ENCODE results near the gene YWHAB. TPM values are rescaled to one million over a fixed set of nuclear protein-coding genes. Genes with fewer than 3 reads are reported as not detected.

Gene YWHAB
- total and polyA plus RNA-seq, 7 experiments from 2014 or later, result 135 to 552 (median 211) TPM

DNA sequence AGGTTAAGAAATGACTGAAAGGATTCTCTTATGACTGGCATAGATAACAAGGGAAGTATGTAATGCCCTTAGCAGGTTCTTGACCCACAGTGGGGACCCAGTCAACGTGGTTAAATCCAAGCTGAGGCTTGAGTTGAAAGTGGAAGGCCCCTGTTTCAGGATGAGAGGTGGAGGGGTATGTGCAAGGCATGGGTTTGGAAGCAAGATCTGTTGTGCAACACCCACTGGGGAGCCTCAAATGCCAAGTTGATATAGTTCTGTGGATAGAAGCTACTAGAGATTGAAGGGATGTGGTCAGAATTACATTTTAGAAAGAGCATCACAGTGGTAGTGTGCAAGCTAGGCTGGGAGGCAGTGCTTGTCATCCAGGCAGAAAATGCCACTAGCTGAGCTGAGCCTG is 29.4 kb downstream of the YWHAB start:
- no peak for DNase-seq
- ChIA-PET CTCF (no interaction called here), POLR2A (interaction anchor here (0.7 kb wide), 1 partner anchor 71 kb away, joined by 3 read pairs; no protein-coding TSS in a partner anchor)
- no peak for ATAC-seq
- peaks cover 0 to 10% of the 10 kb centered on the region in 2 donors for H3K4me1 ChIP-seq (ENCODE audit: control insufficient read depth in 2 of 2, insufficient read depth in 2 of 2, low read length in 2 of 2)
- H3K4me1 Mint-ChIP-seq, result peaks cover 9 to 37% (median 28%) of the 10 kb centered on the region in 7 donors
- H3K9me3 ChIP-seq (ENCODE audit: control insufficient read depth in 2 of 3, low read length in 3 of 3), result no peaks in the 10 kb centered on the region
- intact Hi-C loops (cut with micrococcal nuclease), result loop anchor here (5.0 kb wide), 2 partner anchors 97 to 182 kb away; no protein-coding TSS in a partner anchor
- H3K27ac Mint-ChIP-seq, result peak overlapping the region in 6 of 9 donors; percentile 25 to 81 (median 66)
- no peaks in the 10 kb centered on the region for H3K27me3 ChIP-seq (ENCODE audit: control insufficient read depth in 2 of 2, insufficient read depth in 2 of 2, low read length in 2 of 2)
- peaks cover 0 to 26% (median 6%) of the 10 kb centered on the region in 5 donors for H3K36me3 Mint-ChIP-seq
- no peak overlapping the region for H3K27ac ChIP-seq (ENCODE audit: low read depth, low read length)
- peak overlapping the region in 1 of 10 donors; percentile 21 for H3K4me3 Mint-ChIP-seq
- no peaks in the 10 kb centered on the region for H3K9me3 Mint-ChIP-seq
- H3K36me3 ChIP-seq (ENCODE audit: control insufficient read depth in 2 of 3, insufficient read depth in 3 of 3, low read length in 3 of 3), result peaks cover 0 to 10% (median 0%) of the 10 kb centered on the region in 3 experiments
- H3K27me3 Mint-ChIP-seq, result no peaks in the 10 kb centered on the region
- H3K4me3 ChIP-seq (ENCODE audit: low read length), result no peak overlapping the region

DNA sequence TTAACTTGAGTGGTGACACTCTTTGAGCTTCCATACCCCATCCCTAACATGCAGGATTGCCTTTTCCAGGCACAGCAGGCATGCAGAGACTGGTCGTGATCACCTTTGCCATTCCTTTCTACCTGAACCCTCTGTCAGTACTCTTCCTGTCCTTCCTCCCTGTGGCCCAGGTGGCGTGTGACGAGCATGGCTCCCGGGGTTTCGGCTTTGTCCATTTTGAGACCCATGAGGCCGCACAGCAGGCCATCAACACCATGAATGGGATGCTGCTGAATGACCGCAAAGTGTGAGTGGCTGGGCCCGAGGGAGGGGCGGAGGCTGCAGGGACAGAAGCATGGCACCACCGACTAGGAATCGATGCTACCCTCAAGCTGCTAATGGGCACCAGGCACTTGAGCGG is 31.1 kb downstream of the YWHAB start:
- Mint-ChIP-seq H3K9me3 (no peaks in the 10 kb centered on the region), H3K27ac (peak overlapping the region in 1 of 9 donors; percentile 54), H3K4me3 (no peak overlapping the region), H3K27me3 (no peaks in the 10 kb centered on the region), H3K36me3 (peaks cover 0 to 30% (median 6%) of the 10 kb centered on the region in 5 donors), H3K4me1 (peaks cover 5 to 31% (median 19%) of the 10 kb centered on the region in 7 donors)
- intact Hi-C loops (cut with micrococcal nuclease), result no loop called here
- CTCF ChIA-PET, result no interaction called here
- no peak for DNase-seq
- no peak overlapping the region for H3K27ac ChIP-seq (ENCODE audit: low read depth, low read length)
- ATAC-seq, result no peak
- peaks cover 0 to 10% (median 0%) of the 10 kb centered on the region in 3 experiments for H3K36me3 ChIP-seq (ENCODE audit: control insufficient read depth in 2 of 3, insufficient read depth in 3 of 3, low read length in 3 of 3)
- POLR2A ChIA-PET, result interaction anchor here (0.6 kb wide), 1 partner anchor 42 kb away, joined by 3 read pairs; no protein-coding TSS in a partner anchor
- no peaks in the 10 kb centered on the region for H3K9me3 ChIP-seq (ENCODE audit: control insufficient read depth in 2 of 3, low read length in 3 of 3)
- no peaks in the 10 kb centered on the region for H3K27me3 ChIP-seq (ENCODE audit: control insufficient read depth in 2 of 2, insufficient read depth in 2 of 2, low read length in 2 of 2)
- H3K4me1 ChIP-seq (ENCODE audit: control insufficient read depth in 2 of 2, insufficient read depth in 2 of 2, low read length in 2 of 2), result peaks cover 0 to 7% of the 10 kb centered on the region in 2 donors
- no peak overlapping the region for H3K4me3 ChIP-seq (ENCODE audit: low read length)

- DNase-seq, result no peak
- Histone ChIP-seq H3K36me3 (ENCODE audit: control insufficient read depth in 2 of 3, insufficient read depth in 3 of 3, low read length in 3 of 3) (peaks cover 0 to 10% (median 0%) of the 10 kb centered on the region in 3 experiments), H3K4me3 (ENCODE audit: low read length) (no peak overlapping the region), H3K4me1 (ENCODE audit: control insufficient read depth in 2 of 2, insufficient read depth in 2 of 2, low read length in 2 of 2) (peaks cover 0 to 7% of the 10 kb centered on the region in 2 donors), H3K9me3 (ENCODE audit: control insufficient read depth in 2 of 3, low read length in 3 of 3) (no peaks in the 10 kb centered on the region), H3K27me3 (ENCODE audit: control insufficient read depth in 2 of 2, insufficient read depth in 2 of 2, low read length in 2 of 2) (no peaks in the 10 kb centered on the region), H3K27ac (ENCODE audit: low read depth, low read length) (no peak overlapping the region)
- Mint-ChIP-seq H3K27me3 (no peaks in the 10 kb centered on the region), H3K9me3 (no peaks in the 10 kb centered on the region), H3K4me3 (no peak overlapping the region), H3K27ac (no peak overlapping the region), H3K36me3 (peaks cover 0 to 31% (median 6%) of the 10 kb centered on the region in 5 donors), H3K4me1 (peaks cover 5 to 26% (median 15%) of the 10 kb centered on the region in 7 donors)
- CTCF ChIA-PET, result no interaction called here
- POLR2A ChIA-PET, result interaction anchor here (0.5 to 0.6 kb wide), 2 partner anchors 41 to 96 kb away, joined by 3 read pairs; no protein-coding TSS in a partner anchor
- no peak for ATAC-seq
- intact Hi-C loops (cut with micrococcal nuclease), result no loop called here
These were observed 31.9 kb downstream of the YWHAB start for GRCh38 chr20:44917399-44917798.

- Histone ChIP-seq H3K27me3 (ENCODE audit: control insufficient read depth in 2 of 2, insufficient read depth in 2 of 2, low read length in 2 of 2) (no peaks in the 10 kb centered on the region), H3K9me3 (ENCODE audit: control insufficient read depth in 2 of 3, low read length in 3 of 3) (no peaks in the 10 kb centered on the region), H3K27ac (ENCODE audit: low read depth, low read length) (no peak overlapping the region), H3K4me3 (ENCODE audit: low read length) (no peak overlapping the region), H3K4me1 (ENCODE audit: control insufficient read depth in 2 of 2, insufficient read depth in 2 of 2, low read length in 2 of 2) (peaks cover 0 to 7% of the 10 kb centered on the region in 2 donors), H3K36me3 (ENCODE audit: control insufficient read depth in 2 of 3, insufficient read depth in 3 of 3, low read length in 3 of 3) (peaks cover 0 to 15% (median 3%) of the 10 kb centered on the region in 3 experiments)
- no peak for DNase-seq
- intact Hi-C loops (cut with micrococcal nuclease), result no loop called here
- Mint-ChIP-seq H3K9me3 (no peaks in the 10 kb centered on the region), H3K27me3 (no peaks in the 10 kb centered on the region), H3K36me3 (peaks cover 0 to 36% (median 14%) of the 10 kb centered on the region in 5 donors), H3K4me3 (no peak overlapping the region), H3K27ac (no peak overlapping the region), H3K4me1 (peaks cover 3 to 21% (median 12%) of the 10 kb centered on the region in 7 donors)
- ATAC-seq, result no peak
- POLR2A ChIA-PET, result interaction anchor here (0.9 kb wide), 1 partner anchor 7 kb away, joined by 3 read pairs; no protein-coding TSS in a partner anchor
- CTCF ChIA-PET, result no interaction called here
These were observed 32.8 kb downstream of the YWHAB start for GRCh38 chr20:44918342-44918741.

- POLR2A ChIA-PET, result interaction anchor here (0.6 to 0.9 kb wide), 2 partner anchors 8 to 25 kb away, joined by 3 to 5 read pairs; no protein-coding TSS in a partner anchor
- ATAC-seq (no peak), DNase-seq (no peak)
- no peaks in the 10 kb centered on the region for H3K9me3 Mint-ChIP-seq
- no peaks in the 10 kb centered on the region for H3K9me3 ChIP-seq (ENCODE audit: control insufficient read depth in 2 of 3, low read length in 3 of 3)
- H3K4me3 Mint-ChIP-seq, result no peak overlapping the region
- H3K27me3 ChIP-seq (ENCODE audit: control insufficient read depth in 2 of 2, insufficient read depth in 2 of 2, low read length in 2 of 2), result no peaks in the 10 kb centered on the region
- H3K27ac ChIP-seq (ENCODE audit: low read depth, low read length), result no peak overlapping the region
- H3K4me1 Mint-ChIP-seq, result peaks cover 3 to 17% (median 12%) of the 10 kb centered on the region in 7 donors
- peaks cover 0 to 33% (median 10%) of the 10 kb centered on the region in 5 donors for H3K36me3 Mint-ChIP-seq
- no peaks in the 10 kb centered on the region for H3K27me3 Mint-ChIP-seq
- H3K27ac Mint-ChIP-seq, result peak overlapping the region in 1 of 9 donors; percentile 31
- H3K4me1 ChIP-seq (ENCODE audit: control insufficient read depth in 2 of 2, insufficient read depth in 2 of 2, low read length in 2 of 2), result peaks cover 0 to 7% of the 10 kb centered on the region in 2 donors
- CTCF ChIA-PET, result no interaction called here
- peaks cover 0 to 18% (median 3%) of the 10 kb centered on the region in 3 experiments for H3K36me3 ChIP-seq (ENCODE audit: control insufficient read depth in 2 of 3, insufficient read depth in 3 of 3, low read length in 3 of 3)
- intact Hi-C loops (cut with micrococcal nuclease), result no loop called here
- H3K4me3 ChIP-seq (ENCODE audit: low read length), result no peak overlapping the region
These were observed 33.3 kb downstream of the YWHAB start for GRCh38 chr20:44918761-44919160.

- intact Hi-C loops (cut with micrococcal nuclease), result no loop called here
- H3K36me3 ChIP-seq (ENCODE audit: control insufficient read depth in 2 of 3, insufficient read depth in 3 of 3, low read length in 3 of 3), result peaks cover 0 to 32% (median 3%) of the 10 kb centered on the region in 3 experiments
- Mint-ChIP-seq H3K4me3 (no peak overlapping the region), H3K27ac (no peak overlapping the region), H3K36me3 (peaks cover 4 to 41% (median 6%) of the 10 kb centered on the region in 5 donors), H3K4me1 (no peaks in the 10 kb centered on the region), H3K27me3 (no peaks in the 10 kb centered on the region), H3K9me3 (no peaks in the 10 kb centered on the region)
- CTCF ChIA-PET, result no interaction called here
- no peak overlapping the region for H3K4me3 ChIP-seq (ENCODE audit: low read length)
- H3K27ac ChIP-seq (ENCODE audit: low read depth, low read length), result no peak overlapping the region
- POLR2A ChIA-PET, result no interaction called here
- no peak for DNase-seq
- no peaks in the 10 kb centered on the region for H3K4me1 ChIP-seq (ENCODE audit: control insufficient read depth in 2 of 2, insufficient read depth in 2 of 2, low read length in 2 of 2)
- no peaks in the 10 kb centered on the region for H3K27me3 ChIP-seq (ENCODE audit: control insufficient read depth in 2 of 2, insufficient read depth in 2 of 2, low read length in 2 of 2)
- H3K9me3 ChIP-seq (ENCODE audit: control insufficient read depth in 2 of 3, low read length in 3 of 3), result no peaks in the 10 kb centered on the region
- ATAC-seq, result no peak
These were observed 35.9 kb downstream of the YWHAB start for GRCh38 chr20:44921447-44921846.

- Histone ChIP-seq H3K9me3 (ENCODE audit: control insufficient read depth in 2 of 3, low read length in 3 of 3) (no peaks in the 10 kb centered on the region), H3K4me3 (ENCODE audit: low read length) (no peak overlapping the region), H3K27ac (ENCODE audit: low read depth, low read length) (no peak overlapping the region), H3K27me3 (ENCODE audit: control insufficient read depth in 2 of 2, insufficient read depth in 2 of 2, low read length in 2 of 2) (no peaks in the 10 kb centered on the region), H3K36me3 (ENCODE audit: control insufficient read depth in 2 of 3, insufficient read depth in 3 of 3, low read length in 3 of 3) (peaks cover 0 to 23% (median 3%) of the 10 kb centered on the region in 3 experiments), H3K4me1 (ENCODE audit: control insufficient read depth in 2 of 2, insufficient read depth in 2 of 2, low read length in 2 of 2) (no peaks in the 10 kb centered on the region)
- intact Hi-C loops (cut with micrococcal nuclease), result no loop called here
- H3K36me3 Mint-ChIP-seq, result peaks cover 3 to 25% (median 4%) of the 10 kb centered on the region in 5 donors
- no peaks in the 10 kb centered on the region for H3K27me3 Mint-ChIP-seq
- H3K27ac Mint-ChIP-seq, result no peak overlapping the region
- no peak overlapping the region for H3K4me3 Mint-ChIP-seq
- POLR2A ChIA-PET, result no interaction called here
- DNase-seq (no peak), ATAC-seq (no peak)
- CTCF ChIA-PET, result no interaction called here
- no peaks in the 10 kb centered on the region for H3K4me1 Mint-ChIP-seq
- no peaks in the 10 kb centered on the region for H3K9me3 Mint-ChIP-seq
These were observed 39.0 kb downstream of the YWHAB start for GRCh38 chr20:44924541-44924940.

All from naive thymus-derived CD4-positive, alpha-beta T cell (primary cell).